ENCODE measurements around the gene PFKP.
A peak's percentile ranks its signal among the peaks of the same experiment; 100 is the strongest.
"Not testable (repeated sequence)": the region's sequence is repeated elsewhere in the genome, so short reads cannot be mapped to it uniquely, and the experiment has no call there.

PFKP gene

DNA sequence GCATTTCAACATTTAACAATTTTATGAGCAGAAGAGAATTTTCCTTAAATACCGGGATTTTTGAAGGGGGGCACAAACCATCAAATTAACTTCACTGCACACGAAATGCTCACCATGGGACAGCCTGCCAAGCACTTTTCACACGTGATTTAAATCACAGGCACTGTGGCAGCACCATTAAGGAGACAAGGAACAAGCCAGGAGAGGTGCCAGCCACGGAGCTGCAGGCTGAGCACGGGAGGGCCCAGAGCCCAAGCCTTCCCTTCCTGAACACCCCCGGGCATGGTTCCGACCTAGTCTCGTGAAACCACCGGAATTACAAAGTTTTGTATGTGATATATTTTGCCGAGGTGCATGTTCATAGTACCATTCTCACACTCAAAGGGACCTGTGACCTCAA, 91.8 kb downstream of the PFKP start:
- no peak for DNase-seq (ENCODE audit: low spot score)

- DNase-seq (ENCODE audit: low spot score): no peak
These were observed 95.2 kb downstream of the PFKP start for GRCh38 chr10:3162533-3162932.

DNA sequence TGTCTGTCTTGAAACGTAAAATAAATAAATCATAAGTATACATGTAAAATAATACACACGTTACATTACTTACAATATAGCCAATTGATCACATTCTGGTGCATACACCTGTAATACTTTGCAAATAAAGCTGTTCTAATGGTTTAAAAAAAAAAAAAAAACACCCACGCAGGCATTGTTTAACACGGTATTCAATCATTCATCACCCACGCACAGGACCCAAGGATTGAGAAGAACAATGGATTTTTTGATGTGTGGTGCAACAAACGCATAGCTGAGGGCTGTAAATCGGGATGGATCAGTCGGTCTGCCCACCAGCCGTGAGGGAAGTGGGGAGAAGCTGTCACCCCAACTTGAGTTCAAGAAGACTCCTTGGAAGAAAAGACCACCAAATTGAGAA, 96.5 kb downstream of the PFKP start:
- no peak for DNase-seq (ENCODE audit: low spot score)

DNA sequence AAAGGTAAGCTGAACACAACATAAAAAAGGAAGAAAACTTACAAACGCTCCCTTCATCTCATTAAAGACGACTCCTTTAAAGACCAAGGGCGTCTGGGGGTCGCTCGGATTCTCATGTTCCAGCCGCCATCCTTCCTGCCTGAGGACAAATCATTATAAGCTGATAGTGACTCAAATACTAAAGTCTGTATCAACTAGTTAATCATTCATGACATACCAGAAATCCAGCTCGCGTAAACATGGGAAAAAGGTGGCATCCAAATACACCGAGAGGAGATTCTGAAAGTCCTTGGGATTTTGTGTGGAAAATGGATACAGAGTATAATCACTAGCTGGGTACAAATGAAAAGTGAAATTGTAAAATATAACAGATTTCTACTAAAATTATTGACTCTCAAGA, 97.8 kb downstream of the PFKP start:
- DNase-seq (ENCODE audit: low spot score): no peak

- DNase-seq (ENCODE audit: low spot score): no peak
These were observed 99.3 kb downstream of the PFKP start for GRCh38 chr10:3166496-3167290.

DNA sequence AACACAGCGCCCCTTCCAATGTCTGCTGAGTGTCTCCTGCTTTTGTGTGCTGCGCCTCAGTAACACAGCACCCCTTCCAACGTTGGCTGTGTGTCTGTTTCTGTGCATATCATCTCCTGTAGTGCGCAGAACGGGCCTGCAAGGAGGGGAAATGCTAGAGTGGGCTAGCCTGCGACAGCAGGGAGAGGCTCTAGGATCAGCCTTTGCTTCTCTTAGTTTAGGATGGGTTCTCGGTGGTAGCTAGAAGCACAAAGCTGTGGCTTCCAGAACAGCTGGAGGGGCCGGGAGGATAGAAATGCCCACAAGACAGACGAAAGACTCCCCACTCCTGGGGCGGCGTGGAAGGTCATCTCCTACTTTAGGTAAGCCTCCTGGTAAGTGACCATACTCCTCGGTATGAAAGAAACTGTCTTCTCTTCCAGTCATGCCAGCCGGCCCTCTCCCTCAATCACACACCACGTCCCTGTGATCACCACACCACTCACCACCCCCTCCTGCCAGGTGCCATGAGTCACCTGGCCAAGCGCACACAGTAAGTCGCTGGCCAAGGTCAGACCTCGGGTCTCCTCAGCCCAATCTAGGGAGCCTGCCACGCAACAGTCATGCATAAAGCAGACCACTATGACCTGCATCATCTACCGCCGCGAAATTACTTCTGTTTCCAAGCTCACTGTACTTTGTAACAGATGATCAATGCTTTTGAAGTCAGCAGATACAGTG, 100.4 kb downstream of the PFKP start:
- no peak for DNase-seq (ENCODE audit: low spot score)

DNA sequence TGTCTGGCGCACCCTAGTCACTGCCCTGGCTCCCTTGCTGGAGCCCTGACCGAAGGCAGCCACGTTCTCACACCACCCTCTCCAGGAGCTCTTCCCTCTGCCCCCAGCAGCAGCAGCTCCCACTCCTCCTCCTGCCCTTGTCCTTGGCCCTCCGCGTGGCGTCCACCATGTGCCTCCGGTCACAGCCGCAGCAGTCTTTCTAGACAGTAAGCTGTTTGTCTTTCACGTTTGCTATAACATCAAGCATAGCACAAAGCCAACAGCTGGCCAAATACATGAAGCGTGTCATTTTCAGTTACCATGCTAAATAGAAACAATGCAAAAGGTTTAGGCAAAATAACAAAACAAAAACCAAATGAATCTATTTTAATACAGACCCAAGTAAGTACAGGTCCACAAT, 101.9 kb downstream of the PFKP start:
- no peak for DNase-seq (ENCODE audit: low spot score)

GRCh38 chr10:3169673-3170072, 102.3 kb downstream of the PFKP start:
- DNase-seq (ENCODE audit: low spot score): no peak

DNA sequence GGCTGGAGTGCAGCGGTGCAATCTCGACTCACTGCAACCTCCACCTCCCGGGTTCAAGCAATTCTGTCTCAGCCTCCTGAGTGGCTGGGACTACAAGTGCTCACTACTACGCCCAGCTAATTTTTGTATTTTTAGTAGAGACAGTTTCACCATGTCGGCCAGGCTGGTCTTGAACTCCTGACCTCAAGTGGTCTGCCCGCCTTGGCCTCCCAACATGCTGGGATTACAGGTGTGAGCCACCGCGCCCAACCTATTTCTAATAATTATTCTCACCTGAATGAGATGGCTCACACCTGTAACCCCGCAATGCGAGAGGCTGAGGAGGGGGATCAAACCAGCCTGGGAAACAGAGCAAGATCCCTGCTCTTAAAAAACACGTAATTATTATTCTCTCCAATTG, 104.1 kb downstream of the PFKP start:
- not testable (repeated sequence) for DNase-seq (ENCODE audit: low spot score)

- peak; percentile 62 for DNase-seq (ENCODE audit: low spot score)
These were observed 104.7 kb downstream of the PFKP start for GRCh38 chr10:3172081-3172445.

DNA sequence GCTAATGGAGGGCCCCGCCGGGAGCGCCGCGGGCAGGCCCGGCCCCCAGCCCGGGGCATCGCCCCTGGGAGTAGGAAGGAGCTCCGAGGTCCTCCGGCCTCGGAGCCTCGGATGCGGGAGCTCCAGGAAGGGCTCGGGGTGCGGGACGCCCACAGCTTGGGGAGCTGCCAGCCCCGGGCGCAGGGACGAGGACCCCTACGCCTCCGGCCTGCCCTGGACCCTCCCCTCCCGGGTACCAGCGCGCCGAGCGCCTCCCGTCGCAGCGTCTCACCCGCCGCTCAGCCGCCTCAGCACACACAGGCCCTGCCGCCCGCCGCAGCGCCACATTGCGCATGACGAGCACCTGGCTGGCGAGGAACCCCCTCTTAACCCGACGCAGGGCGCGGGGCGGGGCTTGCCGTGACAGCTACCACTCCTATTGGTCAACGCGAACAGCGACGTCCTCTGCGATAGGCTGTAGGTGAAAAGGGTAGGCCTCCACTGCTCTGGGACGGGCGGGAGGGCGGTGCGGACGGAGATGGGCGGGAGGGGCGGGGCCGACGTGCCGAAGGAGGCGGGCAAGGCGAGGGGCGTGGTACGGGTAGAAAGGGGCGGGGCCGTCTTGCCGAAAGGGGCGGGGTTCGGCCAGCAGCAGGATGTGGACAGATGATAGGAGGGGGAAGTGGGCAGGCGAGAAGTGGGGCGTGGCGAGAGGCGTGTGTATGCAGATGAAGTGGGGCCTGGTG, 105.3 kb downstream of the PFKP start, which contains the start of gene PITRM1:
Gene PITRM1, minus strand, starts transcription at position 337 of the 725 bp plus-strand sequence. Its CDS starts 10 bp downstream, at position 327.
- peak; percentile 99 for DNase-seq (ENCODE audit: low spot score)

DNA sequence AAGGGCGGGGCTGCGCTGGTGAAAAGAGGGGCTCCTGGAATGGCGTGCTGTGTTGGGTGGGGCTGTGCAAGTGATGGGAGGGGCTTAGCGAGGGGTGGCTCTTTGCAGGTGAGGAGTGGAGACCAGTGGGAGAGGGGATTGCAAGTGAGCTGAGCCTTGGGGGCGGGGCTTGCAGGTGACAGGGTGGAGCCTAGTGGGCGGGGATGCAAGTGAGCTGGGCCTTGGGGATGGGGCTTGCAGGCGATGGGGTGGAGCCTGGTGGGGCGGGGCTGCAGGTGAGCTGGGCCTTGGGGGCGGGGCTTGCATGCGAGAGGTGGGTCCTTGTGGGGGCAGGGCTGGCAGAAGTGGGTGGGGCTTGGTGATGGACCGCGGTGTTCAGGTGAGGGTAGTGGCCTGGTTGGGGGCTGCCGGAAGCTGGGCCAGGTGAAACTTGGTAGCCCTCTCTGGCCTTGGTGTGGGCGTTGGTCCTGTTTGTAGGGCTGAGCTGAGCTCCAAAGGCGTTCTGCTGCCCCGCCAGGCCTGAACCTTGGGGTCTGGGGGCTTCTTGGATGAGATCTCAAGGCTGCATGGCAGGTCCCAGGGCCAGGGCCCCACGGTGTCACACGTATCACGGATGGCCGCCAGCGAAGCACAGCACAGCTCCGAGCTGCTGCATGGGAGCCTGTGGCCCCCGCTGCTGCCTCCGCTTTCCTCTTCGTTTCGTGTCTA, 106.0 kb downstream of the PFKP start:
- no peak for DNase-seq (ENCODE audit: low spot score)

- DNase-seq (ENCODE audit: low spot score): no peak
These were observed 110.7 kb downstream of the PFKP start for GRCh38 chr10:3178042-3178441.

- DNase-seq (ENCODE audit: low spot score): no peak
These were observed 111.8 kb downstream of the PFKP start for GRCh38 chr10:3179174-3179573.

DNA sequence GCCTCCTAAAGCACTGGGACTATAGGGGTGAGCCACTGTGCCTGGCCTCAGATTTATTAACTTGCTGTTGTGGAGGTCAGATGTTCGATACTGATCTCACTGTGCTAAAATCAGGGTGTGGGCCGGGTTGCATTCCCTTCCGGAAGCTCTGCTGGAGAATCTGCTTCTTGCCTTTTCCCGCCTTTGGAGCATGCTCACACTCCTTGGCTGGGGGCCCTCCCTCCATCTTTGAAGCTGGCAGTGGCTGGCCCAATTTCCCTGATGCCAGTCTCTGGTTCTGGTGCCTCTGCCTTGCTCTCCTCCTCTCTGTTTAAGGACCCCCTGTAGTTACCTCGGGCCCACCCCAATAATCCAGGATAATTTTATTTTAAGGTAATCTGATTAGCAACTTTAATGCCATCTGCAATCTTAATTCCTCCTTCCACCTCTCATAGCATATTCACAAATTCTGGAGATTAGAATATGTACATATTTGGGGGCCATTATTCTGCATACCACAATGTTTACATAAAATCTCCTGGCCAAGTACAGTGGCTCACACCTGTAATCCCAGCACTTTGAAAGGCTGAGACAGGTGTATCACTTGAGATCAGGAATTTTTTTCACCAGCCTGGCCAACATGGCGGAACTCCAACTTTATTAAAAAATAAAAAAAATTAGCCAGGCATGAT, 113.1 kb downstream of the PFKP start:
- no peak for DNase-seq (ENCODE audit: low spot score)

GRCh38 chr10:3185386-3185785, 118.0 kb downstream of the PFKP start:
- DNase-seq (ENCODE audit: low spot score): no peak

DNA sequence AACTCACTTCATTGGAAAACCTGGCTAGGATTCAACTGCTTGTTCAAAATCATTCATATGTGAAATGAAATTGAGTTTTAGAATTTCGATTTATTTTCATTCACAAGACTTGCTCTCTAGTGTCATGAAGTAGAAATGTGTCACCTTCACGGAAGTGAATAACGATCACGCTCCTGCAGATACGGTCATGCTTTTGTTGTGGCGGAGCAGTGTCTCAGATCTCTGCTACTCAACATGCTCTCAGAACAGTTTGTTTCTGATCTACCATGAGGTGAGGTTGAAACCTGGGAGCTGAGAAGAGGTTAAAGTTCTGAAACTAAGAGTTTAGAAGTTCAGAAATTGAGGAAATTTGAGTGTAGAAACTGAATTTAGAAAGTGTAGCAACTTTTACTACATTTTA, 119.0 kb downstream of the PFKP start:
- no peak for DNase-seq (ENCODE audit: low spot score)
